Peyer's patch (tissue), 4 donors: ENCODE results near the gene HEY2.

ENCODE experiments used
- CTCF ChIP-seq, 6 experiments: fragments of 450-650 bp in 4 of 6; fragments of 200-600 bp in 2 of 6; sonication (generic) in 1 of 6; IDR thresholded peaks; one replicate each; pipeline ENCODE4 v1.5.1; 2017 to 2019; ENCODE audit warnings: antibody characterized with exemption in 6 of 6, mild to moderate bottlenecking in 3 of 6, moderate library complexity in 1 of 6
- POLR2A ChIP-seq, 2 donors: fragments of 450-650 bp; IDR thresholded peaks; one replicate each; pipeline ENCODE4 v1.5.1; 2017; ENCODE audit warnings: antibody characterized with exemption in 2 of 2, mild to moderate bottlenecking in 2 of 2, moderate library complexity in 2 of 2

- TF ChIP-seq CTCF (IDR thresholded peaks at IDR 0.05), result no peak
- no peak for TF ChIP-seq POLR2A (IDR thresholded peaks at IDR 0.05)
Observed at GRCh38 chr6:125797120-125797885, 47.9 kb downstream of the HEY2 start.
